Kidney epithelial cell (primary cell): Measurements from ENCODE around the gene ELOA2. TPM values are rescaled to one million over a fixed set of nuclear protein-coding genes. Genes with fewer than 3 reads are reported as not detected.
"Not testable (repeated sequence)": the region's sequence is repeated elsewhere in the genome, so short reads cannot be mapped to it uniquely, and the experiment has no call there.

Source experiments
- DNase-seq: peaks from one replicate; pipeline ENCODE4 v3.0.0-alpha.2; 2010; ENCODE audit warnings: low read depth
- H3K27me3 ChIP-seq: 2 replicates; pipeline ENCODE4 v1.6.0; 2011; ENCODE audit warnings: low read length; ENCODE audit not compliant: control insufficient read depth, insufficient read depth
- H3K36me3 ChIP-seq: 2 replicates; pipeline ENCODE4 v1.5.1; 2011; ENCODE audit warnings: low read length; ENCODE audit not compliant: control insufficient read depth, insufficient read depth
- H3K4me3 ChIP-seq: 2 replicates; pipeline ENCODE4 v1.5.1; 2011; ENCODE audit warnings: low read depth, mild to moderate bottlenecking, control low read depth, low read length
- total RNA-seq: library from RNA; depleted of rRNA; stranded (reverse); fragments of >200 nt; gene quantifications from 2 replicates; pipeline ENCODE4 v1.2.3, GENCODE V29; 2015
- TF ChIP-seq, protein P1 (sequence below): IDR thresholded peaks from 2 replicates; pipeline ENCODE4 v1.5.1; 2011; ENCODE audit warnings: mild to moderate bottlenecking, moderate library complexity, low read length, control low read depth, inconsistent platforms; ENCODE audit not compliant: insufficient read depth, poor library complexity, severe bottlenecking

ELOA2 gene
- total RNA-seq, 1 donor from 2014 or later = not detected

- Histone ChIP-seq H3K27me3 (no peaks in the 10 kb centered on the region), H3K4me3 (no peak overlapping the region), H3K36me3 (no peaks in the 10 kb centered on the region)
- no peak for DNase-seq
- TF ChIP-seq, protein P1, sequence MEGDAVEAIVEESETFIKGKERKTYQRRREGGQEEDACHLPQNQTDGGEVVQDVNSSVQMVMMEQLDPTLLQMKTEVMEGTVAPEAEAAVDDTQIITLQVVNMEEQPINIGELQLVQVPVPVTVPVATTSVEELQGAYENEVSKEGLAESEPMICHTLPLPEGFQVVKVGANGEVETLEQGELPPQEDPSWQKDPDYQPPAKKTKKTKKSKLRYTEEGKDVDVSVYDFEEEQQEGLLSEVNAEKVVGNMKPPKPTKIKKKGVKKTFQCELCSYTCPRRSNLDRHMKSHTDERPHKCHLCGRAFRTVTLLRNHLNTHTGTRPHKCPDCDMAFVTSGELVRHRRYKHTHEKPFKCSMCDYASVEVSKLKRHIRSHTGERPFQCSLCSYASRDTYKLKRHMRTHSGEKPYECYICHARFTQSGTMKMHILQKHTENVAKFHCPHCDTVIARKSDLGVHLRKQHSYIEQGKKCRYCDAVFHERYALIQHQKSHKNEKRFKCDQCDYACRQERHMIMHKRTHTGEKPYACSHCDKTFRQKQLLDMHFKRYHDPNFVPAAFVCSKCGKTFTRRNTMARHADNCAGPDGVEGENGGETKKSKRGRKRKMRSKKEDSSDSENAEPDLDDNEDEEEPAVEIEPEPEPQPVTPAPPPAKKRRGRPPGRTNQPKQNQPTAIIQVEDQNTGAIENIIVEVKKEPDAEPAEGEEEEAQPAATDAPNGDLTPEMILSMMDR = no peak
Observed at GRCh38 chr18:47036927-47037578, 1.6 kb upstream of the ELOA2 start.

GRCh38 chr18:47036298-47036874 is 965 bp upstream of the ELOA2 start:
- Histone ChIP-seq H3K27me3 (no peaks in the 10 kb centered on the region), H3K4me3 (no peak overlapping the region), H3K36me3 (no peaks in the 10 kb centered on the region)
- TF ChIP-seq, protein P1 = peak; percentile 54
- no peak for DNase-seq

- H3K4me3 ChIP-seq, H3K36me3 ChIP-seq, H3K27me3 ChIP-seq, DNase-seq: not testable (repeated sequence)
Observed at GRCh38 chr18:47034591-47034990, 830 bp downstream of the ELOA2 start.

- Histone ChIP-seq H3K36me3 (no peaks in the 10 kb centered on the region), H3K4me3 (no peak overlapping the region), H3K27me3 (no peaks in the 10 kb centered on the region)
- DNase-seq = no peak
- TF ChIP-seq, protein P1 = no peak
Observed at GRCh38 chr18:47032945-47033344, 2.5 kb downstream of the ELOA2 start.

- H3K4me3 ChIP-seq, H3K27me3 ChIP-seq, DNase-seq, H3K36me3 ChIP-seq: not testable (repeated sequence)
Observed at GRCh38 chr18:47030887-47031286, 4.5 kb downstream of the ELOA2 start.

- H3K4me3 ChIP-seq, H3K36me3 ChIP-seq, DNase-seq, H3K27me3 ChIP-seq: not testable (repeated sequence)
Observed at GRCh38 chr18:47029684-47030353, 5.6 kb downstream of the ELOA2 start.

DNA sequence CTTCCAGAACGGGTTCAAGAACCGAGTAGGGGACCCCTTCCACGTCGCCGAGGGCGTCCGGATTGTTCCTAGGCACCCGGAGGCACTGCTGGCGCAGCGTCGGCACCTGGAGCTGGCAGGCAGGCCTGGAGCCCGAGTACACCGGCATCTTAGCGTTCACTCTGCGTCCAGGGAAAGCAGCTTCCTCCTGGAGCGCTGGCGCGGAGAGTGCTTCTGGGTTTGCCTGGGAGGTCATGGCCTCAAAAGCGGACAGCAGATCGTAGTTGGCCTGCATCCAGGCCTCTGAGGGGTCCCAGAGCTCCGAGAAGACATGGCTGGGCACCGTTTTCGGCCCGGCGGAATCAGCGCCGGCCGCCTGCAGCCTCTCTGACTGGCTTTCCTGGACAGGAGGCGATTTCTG is 6.7 kb downstream of the ELOA2 start:
- DNase-seq, H3K27me3 ChIP-seq, H3K4me3 ChIP-seq, H3K36me3 ChIP-seq: not testable (repeated sequence)

- not testable (repeated sequence) for DNase-seq, H3K36me3 ChIP-seq, H3K27me3 ChIP-seq, H3K4me3 ChIP-seq
Observed at GRCh38 chr18:47025557-47026174, 9.8 kb downstream of the ELOA2 start.

GRCh38 chr18:47023769-47024465 is 11.5 kb downstream of the ELOA2 start:
- DNase-seq, H3K27me3 ChIP-seq, H3K36me3 ChIP-seq, H3K4me3 ChIP-seq: not testable (repeated sequence)

DNA sequence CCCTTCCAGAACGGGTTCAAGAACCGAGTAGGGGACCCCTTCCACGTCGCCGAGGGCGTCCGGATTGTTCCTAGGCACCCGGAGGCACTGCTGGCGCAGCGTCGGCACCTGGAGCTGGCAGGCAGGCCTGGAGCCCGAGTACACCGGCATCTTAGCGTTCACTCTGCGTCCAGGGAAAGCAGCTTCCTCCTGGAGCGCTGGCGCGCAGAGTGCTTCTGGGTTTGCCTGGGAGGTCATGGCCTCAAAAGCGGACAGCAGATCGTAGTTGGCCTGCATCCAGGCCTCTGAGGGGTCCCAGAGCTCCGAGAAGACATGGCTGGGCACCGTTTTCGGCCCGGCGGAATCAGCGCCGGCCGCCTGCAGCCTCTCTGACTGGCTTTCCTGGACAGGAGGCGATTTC is 12.6 kb downstream of the ELOA2 start:
- H3K4me3 ChIP-seq, H3K27me3 ChIP-seq, DNase-seq: not testable (repeated sequence)

GRCh38 chr18:47020757-47021156 is 14.7 kb downstream of the ELOA2 start:
- not testable (repeated sequence) for H3K36me3 ChIP-seq, H3K4me3 ChIP-seq, DNase-seq, H3K27me3 ChIP-seq

More for the DNA sequence above, 12.6 kb downstream of the ELOA2 start:
- not testable (repeated sequence) for H3K36me3 ChIP-seq
